HG02870 (cell line): ENCODE measurements around the gene SMOC2.

Source experiments
- ATAC-seq: cut with Tn5 transposase; IDR thresholded peaks from one replicate; pipeline ENCODE4 v1.9.1; 2021; ENCODE audit warnings: mild to moderate bottlenecking, moderate library complexity; ENCODE audit not compliant: unreplicated experiment

SMOC2 gene

GRCh38 chr6:168513766-168514165, 72.8 kb downstream of the SMOC2 start:
- no peak for ATAC-seq

GRCh38 chr6:168514216-168514615, 73.2 kb downstream of the SMOC2 start:
- ATAC-seq = no peak

GRCh38 chr6:168515376-168515775, 74.4 kb downstream of the SMOC2 start:
- no peak for ATAC-seq

DNA sequence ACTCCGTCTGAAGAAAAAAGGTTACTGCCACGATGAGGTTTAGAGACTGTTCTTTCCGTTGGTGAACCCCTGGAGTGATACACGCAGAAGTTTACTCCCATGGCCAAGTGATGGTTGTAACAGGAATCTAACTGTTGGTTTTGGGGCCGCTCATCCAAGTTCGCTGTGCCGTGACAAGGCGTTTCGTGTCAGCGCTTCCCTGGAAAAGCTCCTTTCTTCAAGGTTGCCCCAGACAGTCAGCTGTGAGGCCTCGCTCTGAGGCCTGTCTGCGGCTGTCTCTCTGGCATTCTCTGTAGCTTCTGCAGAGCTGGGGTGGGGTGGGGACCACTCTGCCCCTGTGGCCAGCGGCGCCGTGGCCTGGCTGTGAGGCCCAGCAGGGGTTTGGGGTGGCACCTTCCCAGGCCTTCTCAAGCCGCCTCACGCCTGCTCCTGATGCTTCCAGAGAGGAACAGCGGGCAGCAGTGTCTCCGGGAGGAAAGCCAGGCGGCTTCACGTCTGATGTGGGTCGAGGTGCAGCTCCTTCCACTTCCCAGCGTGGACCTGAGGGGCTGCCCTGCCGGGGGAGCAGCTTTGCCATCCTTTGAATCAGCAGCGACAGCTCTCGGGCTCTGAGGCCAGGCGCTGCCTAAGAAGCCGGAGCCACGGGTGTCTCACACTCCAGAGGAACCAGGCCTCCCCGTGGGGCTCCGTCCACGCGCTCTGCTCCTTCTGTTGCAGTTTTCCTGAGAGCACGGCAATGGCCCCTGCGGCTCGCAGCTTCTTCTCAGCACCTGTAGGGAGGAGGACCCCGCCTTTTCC, 76.2 kb downstream of the SMOC2 start:
- no peak for ATAC-seq

DNA sequence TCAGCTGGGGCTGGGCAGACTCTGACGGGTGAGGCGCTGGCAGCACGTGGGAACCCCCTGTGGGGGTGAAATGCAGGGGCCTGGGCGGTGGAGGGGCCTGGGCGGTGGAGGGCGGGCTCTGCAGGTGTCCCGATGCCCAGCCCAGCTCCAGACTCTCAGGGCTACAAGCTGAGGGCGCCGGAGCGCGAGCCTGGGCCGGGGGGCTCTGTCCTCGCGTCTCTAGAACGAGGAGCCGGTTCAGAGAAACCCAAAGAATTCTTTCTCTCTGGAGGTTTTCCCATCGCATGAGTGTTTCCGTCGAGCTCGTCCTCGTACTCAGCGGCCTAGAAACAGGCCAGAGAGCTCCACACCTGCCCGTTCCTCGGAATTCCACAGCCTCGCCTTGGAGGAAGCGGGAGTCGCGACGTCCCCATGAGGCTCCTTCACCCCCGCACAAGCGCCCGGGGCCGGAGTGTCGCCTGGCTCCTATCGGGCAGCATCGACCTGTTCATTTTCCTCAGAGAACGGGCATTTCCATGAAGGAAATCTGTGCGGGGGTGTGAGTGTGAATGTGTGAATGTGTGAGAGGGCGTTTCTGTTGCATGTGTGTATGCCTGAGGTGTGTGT, 76.9 kb downstream of the SMOC2 start:
- ATAC-seq = no peak

DNA sequence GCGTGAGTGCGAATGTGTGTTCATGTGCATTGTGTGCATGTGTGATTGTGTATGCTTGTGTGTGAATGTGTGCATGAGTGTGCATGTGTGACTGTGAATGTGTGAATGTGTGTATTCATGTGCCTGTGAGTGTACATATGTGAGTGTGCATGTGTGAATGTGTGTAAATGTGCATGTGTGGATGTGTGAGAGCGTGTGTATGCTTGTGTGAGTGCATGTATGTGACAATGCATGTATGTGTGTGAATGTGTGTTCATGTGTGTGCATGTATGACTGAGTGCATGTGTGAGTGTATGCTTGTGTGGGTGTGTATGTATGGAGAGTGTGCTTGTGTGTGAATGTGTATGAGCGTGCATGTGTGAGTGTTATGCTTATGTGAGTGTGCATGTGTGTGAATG, 77.4 kb downstream of the SMOC2 start:
- ATAC-seq = no peak

- no peak for ATAC-seq
Measured at GRCh38 chr6:168518867-168519266, 77.9 kb downstream of the SMOC2 start.

- ATAC-seq = no peak
Measured at GRCh38 chr6:168520233-168520632, 79.2 kb downstream of the SMOC2 start.

DNA sequence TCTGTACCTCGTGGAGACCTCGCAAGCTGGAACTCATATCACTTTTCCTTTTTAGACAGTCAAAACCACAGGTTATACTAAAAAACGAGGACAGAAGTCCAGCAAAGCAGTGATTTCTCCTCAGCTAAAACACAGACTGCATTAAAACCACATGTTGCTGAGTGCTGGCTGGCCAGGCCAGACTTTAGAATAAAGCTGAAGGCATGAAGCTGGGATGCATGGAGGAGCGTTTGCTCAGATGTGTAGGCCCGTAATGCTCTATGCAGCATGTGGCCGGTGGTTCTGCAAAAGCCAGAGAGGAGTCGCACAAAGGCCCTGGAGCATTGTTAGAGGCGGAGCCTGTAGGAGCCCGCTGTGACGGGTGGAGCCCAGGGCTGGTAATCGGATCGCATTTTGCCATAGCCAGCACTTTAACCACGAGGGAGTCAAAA, 83.6 kb downstream of the SMOC2 start:
- no peak for ATAC-seq

- no peak for ATAC-seq
Measured at GRCh38 chr6:168525114-168525513, 84.1 kb downstream of the SMOC2 start.

DNA sequence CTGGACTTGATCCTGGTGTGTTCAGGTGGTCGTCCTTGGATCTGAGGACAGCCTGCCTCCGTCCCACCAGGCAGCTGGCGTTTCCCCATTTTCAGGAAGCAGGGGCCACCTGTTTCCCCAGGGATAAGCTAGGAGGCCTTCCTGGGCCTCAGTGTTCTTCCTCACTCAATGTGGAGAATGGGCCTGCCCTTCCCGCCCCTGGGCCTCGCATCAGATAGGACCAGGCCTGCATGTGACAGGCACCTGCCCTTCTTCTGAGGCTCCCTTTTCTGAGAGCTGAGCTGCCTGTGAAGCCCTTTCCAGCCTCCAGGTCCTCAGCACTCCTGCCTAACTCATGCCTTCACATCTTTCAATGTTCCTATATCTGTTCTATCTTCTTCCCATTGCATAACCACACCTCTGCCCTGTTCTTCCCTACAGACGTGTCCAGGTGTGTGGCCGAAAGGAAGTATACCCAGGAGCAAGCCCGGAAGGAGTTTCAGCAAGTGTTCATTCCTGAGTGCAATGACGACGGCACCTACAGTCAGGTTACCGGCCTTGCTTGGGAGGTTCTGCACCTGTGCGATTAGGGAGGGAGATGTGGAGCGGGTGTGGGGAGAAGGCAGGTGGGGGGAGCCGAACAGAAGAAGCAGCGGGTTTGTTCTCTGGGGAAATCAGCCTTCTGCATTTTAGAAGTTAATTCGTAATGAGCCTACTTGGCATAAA, 85.1 kb downstream of the SMOC2 start:
- ATAC-seq = no peak

GRCh38 chr6:168526841-168527281, 85.9 kb downstream of the SMOC2 start:
- no peak for ATAC-seq

DNA sequence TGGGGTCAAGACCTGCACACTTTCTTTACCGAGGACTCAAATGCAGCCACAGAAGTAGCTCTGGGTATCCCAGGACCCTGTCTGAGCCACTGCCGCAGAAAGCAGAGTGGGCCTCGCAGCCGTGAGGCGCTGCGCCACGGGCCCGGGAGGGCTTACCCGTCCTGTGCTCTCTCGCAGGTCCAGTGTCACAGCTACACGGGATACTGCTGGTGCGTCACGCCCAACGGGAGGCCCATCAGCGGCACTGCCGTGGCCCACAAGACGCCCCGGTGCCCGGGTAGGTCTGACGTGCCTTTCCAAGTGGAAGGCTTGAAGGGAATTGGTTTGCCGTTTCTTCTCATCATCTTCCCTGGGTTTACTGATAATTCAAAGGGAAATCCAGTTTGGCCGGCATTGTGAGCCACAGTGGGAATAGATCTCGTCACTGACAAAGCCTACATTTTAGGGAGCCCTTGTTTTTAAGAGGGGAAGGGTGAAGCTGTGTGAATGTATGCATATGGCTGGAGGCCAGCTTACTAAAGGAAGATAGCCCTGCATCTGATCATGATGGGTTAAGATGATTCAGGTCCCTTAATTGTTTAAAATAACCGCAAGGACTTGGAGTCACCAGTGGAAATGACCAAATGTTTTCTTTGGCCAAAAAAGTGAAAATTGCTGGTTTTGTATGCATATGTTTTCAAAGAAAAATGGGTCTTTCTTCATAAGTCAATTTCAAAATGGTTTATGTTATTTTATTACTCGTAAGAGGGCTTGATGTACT, 86.6 kb downstream of the SMOC2 start:
- no peak for ATAC-seq

DNA sequence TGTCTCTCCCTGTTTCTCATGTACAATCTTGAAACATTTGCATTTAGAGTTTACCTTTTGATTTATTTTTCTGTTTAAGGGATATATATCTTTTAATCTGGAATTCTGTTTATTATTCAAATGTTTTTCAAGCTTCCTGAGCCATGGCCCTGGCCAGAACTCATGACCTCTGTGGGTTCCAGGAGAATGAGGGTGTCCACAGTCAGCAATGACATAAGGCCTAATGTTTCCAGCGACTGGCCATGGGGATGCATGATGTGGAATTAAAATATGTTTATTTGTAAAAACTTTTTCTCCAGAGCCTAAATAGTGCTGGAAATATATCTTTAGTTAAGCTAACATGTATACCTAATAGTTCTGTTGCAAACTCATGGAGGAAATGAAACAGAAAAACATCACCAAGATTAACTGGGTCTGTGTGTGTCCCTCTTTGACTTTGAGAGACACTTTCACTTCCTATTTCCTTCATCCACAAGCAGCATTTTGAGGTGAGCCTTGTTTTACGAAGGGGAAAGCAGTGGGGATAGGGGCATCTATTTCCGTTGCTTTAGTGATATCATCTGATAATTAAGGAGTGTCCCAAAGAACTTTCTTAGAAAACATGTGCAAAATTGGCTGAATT, 87.6 kb downstream of the SMOC2 start:
- ATAC-seq = no peak

DNA sequence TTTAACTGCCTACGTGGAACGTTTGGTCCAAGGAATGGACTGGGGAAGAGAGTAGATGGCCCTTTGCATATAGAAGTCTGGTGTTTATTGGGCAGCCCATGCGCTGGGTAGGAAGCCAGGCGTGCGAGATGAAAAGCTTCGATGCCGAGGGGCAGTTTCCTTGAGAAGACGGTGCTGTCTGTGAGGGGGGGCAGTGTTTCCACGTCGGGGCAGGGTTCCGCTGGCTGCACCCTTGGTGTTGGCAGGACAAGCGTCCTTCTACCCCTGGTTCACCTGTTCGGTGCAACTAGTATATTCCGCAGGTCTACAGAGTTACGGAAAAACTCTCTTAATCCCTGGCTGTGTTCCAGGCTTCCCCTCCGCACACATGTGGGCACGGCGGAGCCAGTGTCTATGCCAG, 88.2 kb downstream of the SMOC2 start:
- no peak for ATAC-seq

GRCh38 chr6:168530653-168531071, 89.7 kb downstream of the SMOC2 start:
- no peak for ATAC-seq

GRCh38 chr6:168532070-168532469, 91.1 kb downstream of the SMOC2 start:
- no peak for ATAC-seq

DNA sequence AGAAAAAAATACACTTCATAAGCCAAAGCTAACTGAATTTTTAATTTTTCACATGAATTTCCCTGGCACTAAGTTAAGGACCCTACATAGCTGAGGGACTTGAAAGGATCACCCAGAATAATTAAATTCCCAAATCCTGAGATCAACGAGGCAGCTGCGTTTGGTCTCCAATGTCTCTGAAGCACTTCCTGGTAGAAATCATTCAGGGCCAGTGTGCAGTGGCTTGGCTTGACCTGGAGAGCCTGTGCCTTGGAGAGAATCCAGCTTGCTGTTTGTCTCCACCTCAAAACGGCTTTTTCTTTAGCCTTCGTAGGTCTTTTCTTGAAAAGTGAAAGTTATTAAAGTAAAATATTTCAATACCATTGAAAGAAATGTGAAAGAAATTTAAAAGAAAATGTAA, 92.4 kb downstream of the SMOC2 start:
- no peak for ATAC-seq

DNA sequence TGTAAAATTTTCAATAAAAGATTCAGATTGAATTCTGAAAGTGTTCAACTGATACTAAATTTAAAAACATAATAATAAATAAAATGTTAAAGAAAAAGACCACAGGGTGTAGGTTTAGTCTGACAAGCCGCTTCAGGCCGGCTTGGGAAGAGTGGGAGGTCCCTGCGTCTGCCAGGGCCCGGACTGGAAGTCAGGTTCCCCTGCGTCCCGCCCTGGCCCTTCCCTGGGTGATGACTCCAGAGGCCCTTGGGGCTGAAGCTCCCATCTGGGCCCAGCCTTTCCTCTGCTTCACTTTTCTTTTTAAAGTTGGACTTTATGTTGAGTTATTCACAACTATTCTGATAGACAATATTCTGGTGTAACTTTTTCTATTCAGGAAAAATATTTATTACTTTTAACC, 93.3 kb downstream of the SMOC2 start:
- ATAC-seq = no peak

DNA sequence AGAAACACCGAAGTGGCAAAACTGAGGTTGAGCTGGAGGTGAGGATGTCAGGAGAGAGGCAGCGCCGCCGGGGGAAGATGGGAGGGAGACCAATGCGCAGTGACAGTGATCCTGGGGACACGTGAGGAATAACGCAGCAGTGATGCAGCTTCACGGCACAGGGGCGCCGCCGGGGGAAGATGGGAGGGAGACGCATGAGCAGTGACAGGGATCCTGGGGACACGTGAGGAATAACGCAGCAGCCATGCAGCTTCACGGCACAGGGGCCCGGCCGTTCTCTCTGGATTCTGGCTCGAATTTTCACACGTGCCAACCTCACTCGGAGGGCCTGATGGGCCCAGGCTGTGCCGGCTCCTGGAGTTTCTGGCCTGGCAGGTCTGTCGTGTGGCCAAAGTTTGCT, 94.7 kb downstream of the SMOC2 start:
- no peak for ATAC-seq

- ATAC-seq = no peak
Measured at GRCh38 chr6:168536196-168536595, 95.2 kb downstream of the SMOC2 start.
